Esophagus squamous epithelium (tissue), 4 donors: ENCODE results near the gene ANKRD13D.

Source experiments
- CTCF ChIP-seq, 6 experiments: fragments of 450-650 bp in 4 of 6; fragments of 200-600 bp in 2 of 6; sonication (generic) in 2 of 6; IDR thresholded peaks; one replicate each; pipeline ENCODE4 v1.5.1; 2016 to 2019; ENCODE audit warnings: antibody characterized with exemption in 6 of 6, mild to moderate bottlenecking in 4 of 6, moderate library complexity in 4 of 6
- POLR2A ChIP-seq, 4 donors: fragments of 450-650 bp; IDR thresholded peaks; one replicate each; pipeline ENCODE4 v1.6.1; 2017; ENCODE audit warnings: antibody characterized with exemption in 4 of 4, mild to moderate bottlenecking in 4 of 4, moderate library complexity in 3 of 4

DNA sequence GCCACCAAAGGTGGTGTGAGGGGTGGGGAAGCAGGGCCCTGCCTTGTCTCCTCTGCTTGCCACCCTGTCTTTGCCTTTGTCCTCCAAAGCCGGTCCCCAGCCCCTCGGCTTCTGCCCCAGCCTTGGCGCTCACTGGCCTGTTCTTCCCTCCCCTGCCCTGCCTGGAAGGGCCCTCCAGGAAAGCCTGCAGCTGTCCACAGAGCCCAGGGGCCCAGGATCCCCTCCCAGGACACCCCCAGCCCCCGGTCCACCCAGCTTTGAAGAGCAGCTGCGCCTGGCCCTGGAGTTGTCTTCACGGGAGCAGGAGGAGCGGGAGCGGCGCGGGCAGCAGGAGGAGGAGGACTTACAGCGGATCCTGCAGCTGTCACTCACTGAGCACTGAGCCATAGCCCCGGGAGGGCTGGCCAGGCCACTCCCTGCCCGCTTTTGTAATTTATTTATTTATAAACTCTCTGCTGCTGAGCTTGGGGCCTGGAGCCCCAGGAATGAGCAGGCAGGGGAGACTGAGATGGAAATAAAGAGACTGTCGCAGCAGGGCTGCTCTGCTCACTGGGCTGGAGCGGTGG lies 12.9 kb downstream of the ANKRD13D start:
- TF ChIP-seq CTCF (IDR thresholded peaks at IDR 0.05) (no peak), POLR2A (IDR thresholded peaks at IDR 0.05) (peak in 1 of 4 donors; percentile 38)
